ENCODE data around the gene WNK2.

The WNK2 gene

DNA sequence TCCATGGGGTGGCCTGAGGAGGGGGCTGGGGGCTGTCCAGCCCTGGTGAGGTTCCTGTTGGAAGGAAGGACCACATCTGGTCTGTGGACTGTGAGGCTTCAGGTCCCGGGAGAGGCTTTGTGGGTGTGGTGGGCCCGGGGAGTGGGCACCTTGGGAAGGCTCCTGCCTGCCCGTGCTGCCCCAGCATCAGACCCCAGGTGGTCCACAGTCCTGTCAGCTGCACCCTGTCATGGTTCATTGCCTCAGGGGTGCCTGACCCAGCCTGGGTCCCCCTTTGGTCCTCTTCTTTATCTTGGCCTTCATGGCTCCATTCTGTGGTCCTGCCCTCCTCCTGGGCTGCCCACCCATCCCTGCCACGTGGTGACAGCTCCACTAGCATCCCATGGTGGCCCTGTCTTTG lies 36.7 kb downstream of the WNK2 start:
- DNase-seq: no peak

- no peak for DNase-seq
Observed at GRCh38 chr9:93221044-93221443, 37.1 kb downstream of the WNK2 start.

DNA sequence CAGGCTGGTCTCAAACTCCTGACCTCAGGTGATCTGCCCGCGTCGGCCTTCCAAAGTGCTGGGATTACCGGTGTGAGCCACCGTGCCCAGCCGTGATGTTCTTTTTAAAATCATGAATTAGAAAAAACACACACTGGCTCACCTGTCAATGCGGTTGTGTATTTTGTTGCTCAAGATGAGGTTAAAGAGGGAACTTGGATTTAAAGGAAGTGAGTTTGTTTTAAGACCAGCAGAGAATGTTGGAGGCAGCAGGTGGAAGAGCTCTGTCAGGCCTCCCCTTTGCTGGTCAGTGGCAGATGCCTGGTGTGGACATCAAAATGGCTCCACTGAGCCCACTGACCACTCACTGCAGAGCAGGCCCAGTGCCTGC lies 38.9 kb downstream of the WNK2 start:
- DNase-seq: no peak

DNA sequence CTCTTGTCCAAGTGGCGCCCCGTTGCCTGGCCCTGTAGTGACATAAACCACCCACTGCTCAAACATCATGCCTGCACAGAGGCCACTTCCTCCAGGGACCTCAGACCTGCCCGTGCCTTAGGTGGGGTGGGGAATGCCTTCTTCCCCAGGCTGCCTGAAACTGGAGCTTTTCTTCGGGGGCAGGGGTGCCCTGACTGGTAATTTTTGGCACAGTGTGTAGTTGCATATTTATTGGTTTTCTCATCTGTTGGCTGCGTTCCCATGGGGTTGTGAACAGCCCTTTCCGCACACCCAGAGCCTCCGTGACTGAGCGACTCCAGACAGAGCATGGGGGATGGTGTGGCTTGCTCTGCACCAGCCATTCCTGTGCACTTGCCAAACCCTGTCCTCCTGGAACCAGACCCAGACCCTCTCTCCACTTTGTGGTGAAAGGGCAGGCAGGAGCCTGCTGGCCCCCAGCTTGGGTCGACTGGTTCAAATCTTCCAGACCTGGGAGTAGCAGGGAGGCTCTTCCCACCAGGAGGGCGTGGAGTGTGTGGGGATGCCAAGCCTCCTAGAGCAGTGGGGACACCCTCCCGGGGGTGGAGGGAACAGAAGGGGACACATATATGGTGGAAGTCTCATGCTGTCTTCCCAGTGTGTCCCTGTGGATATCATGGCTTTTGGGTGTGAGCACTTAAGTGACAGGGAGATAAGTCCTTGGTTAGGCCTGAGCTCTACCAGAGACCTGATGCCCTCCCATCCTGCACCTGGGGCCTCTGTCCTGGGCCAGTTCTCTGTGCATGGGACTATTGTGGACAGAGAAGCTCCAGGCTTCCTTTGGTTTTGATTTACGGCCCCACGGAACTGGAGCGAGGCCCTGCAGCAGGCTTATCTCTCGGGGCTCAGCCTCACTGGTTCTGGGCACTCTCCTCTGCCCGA lies 39.6 kb downstream of the WNK2 start:
- no peak for DNase-seq

- DNase-seq: no peak
Observed at GRCh38 chr9:93224591-93224990, 40.7 kb downstream of the WNK2 start.

- DNase-seq: no peak
Observed at GRCh38 chr9:93225417-93225816, 41.5 kb downstream of the WNK2 start.

- no peak for DNase-seq
Observed at GRCh38 chr9:93225892-93226291, 42.0 kb downstream of the WNK2 start.

DNA sequence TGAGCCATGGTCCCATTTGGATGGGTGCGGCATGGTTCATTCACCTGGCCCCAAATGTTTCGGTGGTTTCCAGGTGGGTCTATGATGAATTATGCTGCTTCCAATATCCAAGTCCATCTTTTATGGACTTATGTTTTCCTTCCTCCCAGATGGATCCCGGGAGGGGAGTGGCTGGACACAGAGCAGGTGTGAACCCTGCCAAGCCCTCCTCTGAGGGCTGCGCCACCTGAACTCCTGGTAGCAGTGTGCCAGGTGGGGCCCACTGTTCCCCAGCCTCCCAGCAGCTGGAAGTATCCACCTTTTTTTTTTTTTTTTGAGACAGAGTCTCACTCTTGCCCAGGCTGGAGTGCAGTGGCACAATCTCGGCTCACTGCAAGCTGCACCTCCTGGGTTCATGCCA lies 42.9 kb downstream of the WNK2 start:
- no peak for DNase-seq

- no peak for DNase-seq
Observed at GRCh38 chr9:93228030-93228429, 44.1 kb downstream of the WNK2 start.

DNA sequence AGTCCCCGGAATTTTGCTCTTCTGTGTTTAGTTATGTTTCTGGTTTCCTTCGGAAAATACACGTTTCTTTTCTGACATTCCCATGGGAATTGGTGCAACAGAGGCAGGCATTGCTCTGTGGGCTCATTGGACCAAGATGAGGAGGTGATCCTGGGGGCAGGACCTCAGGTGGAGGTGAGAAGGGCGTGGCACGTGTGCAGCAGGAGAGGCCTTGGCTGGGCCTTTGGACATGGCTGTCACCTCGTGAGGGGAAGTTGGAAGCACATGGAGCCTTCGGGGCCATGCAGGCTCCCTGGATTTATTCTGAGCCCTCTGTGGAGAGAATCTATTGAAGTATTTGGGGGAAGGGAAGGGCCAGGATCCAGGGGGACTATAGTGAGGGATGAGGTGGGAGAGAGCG lies 44.5 kb downstream of the WNK2 start:
- no peak for DNase-seq

- DNase-seq: no peak
Observed at GRCh38 chr9:93229636-93230035, 45.7 kb downstream of the WNK2 start.

- DNase-seq: no peak
Observed at GRCh38 chr9:93230185-93230584, 46.2 kb downstream of the WNK2 start.

GRCh38 chr9:93230601-93231000 lies 46.7 kb downstream of the WNK2 start:
- DNase-seq: no peak

DNA sequence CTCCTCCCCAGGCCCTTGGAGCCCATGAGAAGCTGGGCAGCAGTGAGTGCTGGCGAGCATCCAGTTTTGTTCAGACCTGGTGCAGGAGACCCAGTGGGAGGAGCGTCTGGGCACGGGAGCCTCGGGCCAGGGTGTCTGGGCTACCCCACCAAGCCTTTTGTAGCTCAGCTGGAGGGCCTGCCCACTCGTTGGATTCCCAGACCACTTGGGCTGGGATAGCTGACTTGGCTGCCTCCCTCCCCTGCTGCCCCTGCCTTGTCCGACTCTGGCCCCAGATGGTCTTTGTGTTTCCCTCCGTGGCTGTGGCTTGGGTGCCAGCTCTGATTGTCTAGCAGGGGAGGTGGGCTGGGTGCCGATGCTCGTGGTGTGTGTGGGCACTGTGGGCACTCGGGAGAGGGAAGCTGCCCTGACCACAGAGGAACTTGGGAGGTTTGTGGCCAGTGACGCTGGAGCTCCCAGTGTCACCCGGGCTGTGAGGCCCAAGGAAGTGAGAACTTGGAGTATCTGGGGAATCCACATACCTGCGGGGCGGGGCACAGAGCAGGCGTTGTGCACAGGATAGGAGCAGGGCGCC lies 47.3 kb downstream of the WNK2 start:
- no peak for DNase-seq

DNA sequence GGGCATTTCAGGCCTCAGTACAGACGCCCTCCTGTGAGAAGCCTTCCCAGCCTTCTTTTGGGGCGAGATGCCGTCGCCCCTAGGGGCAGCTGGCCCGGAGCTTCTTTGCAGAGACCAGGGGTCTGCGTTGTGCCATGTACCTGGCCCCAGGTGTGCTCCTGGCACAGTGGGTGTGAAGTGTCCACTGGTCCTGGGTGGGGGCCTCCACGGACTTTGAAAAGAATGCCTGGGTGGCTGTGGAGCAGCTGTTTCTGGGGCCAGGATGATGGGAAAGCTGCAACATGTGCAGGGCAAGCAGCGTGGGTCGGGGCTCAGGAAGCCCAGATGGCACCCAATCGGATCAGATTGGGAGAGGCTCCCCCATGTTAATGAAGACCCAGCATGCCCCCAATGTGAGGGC lies 47.8 kb downstream of the WNK2 start:
- DNase-seq: no peak

DNA sequence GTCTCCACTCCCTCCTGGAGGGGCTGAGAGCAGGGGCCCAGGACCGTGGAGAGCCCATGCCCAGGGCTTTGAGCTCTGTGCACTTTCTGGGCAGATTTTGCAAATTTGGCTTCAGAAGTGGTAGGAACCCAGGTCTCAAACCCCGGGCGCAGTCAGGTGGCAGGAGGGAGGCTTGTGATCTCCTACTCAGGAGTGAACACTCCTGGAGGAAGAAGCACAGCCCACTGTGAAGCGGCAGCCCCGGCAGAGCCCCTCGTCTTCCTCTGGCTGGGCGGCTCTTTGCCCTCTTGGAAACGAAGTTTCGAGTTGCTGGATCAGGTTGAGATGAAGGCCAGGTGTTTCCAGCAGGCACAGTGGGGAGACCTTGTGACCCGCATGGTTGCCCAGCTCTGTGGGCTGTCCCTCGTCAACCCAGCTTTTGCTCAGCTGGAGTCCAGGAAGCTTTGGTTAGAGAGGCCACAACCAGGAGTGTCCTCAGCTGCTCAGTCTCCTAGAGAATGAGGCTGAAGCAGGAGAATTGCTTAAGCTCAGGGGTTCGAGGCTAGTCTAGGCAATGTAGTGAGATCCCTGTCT lies 48.5 kb downstream of the WNK2 start:
- no peak for DNase-seq

DNA sequence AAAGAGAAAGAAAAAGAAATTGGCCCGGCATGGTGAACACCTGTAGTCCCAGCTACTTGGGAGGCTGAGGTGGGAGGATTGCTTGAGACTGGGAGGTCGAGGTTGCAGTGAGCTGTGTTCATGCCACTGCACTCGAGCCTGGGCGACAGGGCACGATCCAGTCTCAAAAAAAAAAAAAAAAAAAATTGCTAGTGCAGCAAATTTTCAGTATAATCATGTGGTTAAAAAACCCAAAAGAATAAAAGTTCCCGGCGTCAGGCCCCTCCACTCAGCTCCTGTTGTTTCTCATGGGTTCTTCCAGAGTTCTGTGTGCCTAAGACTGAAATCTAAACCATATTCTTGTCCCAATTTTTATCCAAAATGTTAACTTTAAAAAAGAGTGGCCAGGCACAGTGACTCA lies 49.1 kb downstream of the WNK2 start:
- no peak for DNase-seq

GRCh38 chr9:93234600-93234999 lies 50.7 kb downstream of the WNK2 start:
- no peak for DNase-seq

GRCh38 chr9:93235300-93235960 lies 51.5 kb downstream of the WNK2 start:
- DNase-seq: no peak

DNA sequence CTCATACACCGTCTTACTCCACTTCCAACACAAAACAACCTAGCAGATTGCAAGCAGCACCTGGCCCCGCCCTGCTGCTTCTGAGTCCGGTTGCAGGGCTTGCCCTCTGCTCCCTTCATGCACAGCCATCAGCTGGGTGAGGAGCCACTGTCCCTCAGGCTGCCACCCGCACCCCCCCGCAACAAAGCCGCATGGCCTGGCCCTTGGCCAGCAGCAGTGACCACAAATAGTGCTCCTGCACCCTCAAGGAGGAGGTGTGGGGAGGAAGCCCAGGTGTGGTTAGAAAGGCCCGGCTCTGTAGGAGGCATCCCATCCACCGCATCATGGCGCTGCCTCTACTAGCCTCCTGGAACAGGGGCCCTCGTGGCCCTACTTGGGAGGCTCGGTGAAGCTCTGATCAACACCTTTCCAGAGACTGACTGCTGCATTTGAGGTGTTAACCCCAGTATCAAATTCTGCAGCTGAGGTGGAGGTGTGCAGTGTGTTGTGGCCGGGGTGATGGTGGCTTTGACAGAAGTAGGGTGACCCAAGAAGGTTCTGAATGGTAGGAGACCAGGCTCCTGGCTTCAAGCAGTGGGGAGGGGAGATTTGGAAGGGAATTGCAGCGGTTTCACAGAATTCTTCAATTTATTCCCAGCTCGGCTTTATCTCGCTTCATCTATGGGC lies 52.7 kb downstream of the WNK2 start:
- no peak for DNase-seq

DNA sequence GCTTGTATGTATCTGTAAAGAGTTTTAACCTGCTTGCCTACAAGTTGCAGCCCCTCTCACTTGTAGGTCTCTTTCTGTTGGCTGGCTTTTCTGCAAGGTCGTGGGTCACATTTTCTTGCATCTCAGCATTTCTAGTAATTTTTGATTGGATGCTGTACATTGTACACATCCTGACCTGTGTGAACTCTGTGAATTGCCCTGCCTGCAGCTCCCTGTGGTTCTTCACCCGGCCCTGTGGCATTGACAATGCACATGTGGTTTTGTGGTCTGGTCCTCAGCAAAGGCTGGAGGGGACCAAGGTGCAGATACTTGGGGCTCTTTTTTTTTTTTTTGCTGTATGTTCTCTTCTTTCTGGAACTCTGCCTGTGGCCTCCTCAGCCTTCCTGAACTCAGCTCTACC lies 53.6 kb downstream of the WNK2 start:
- DNase-seq: no peak

- DNase-seq: no peak
Observed at GRCh38 chr9:93238953-93239925, 55.3 kb downstream of the WNK2 start.
